Endothelial cell (in vitro differentiated cells): ENCODE measurements around the gene TEX9. TPM values are rescaled to one million over a fixed set of nuclear protein-coding genes. Genes with fewer than 3 reads are reported as not detected.

ENCODE experiments used
- DNase-seq: peaks from one replicate; pipeline ENCODE4 v3.0.0; 2021; ENCODE audit warnings: low spot score
- H3K27ac Mint-ChIP-seq: one replicate; pipeline ENCODE4 v1.8.0; 2021; ENCODE audit warnings: mixed read lengths, inconsistent platforms; ENCODE audit not compliant: unreplicated experiment
- H3K27me3 Mint-ChIP-seq: one replicate; pipeline ENCODE4 v1.8.0; 2021; ENCODE audit warnings: mild to moderate bottlenecking, moderate library complexity, mixed read lengths, inconsistent platforms; ENCODE audit not compliant: unreplicated experiment
- H3K36me3 Mint-ChIP-seq: one replicate; pipeline ENCODE4 v1.8.0; 2021; ENCODE audit warnings: mild to moderate bottlenecking, low read depth, mixed read lengths, inconsistent platforms; ENCODE audit not compliant: unreplicated experiment
- H3K4me1 Mint-ChIP-seq: one replicate; pipeline ENCODE4 v1.8.0; 2021; ENCODE audit warnings: mild to moderate bottlenecking, mixed read lengths, inconsistent platforms; ENCODE audit not compliant: unreplicated experiment
- H3K4me3 Mint-ChIP-seq: one replicate; pipeline ENCODE4 v1.8.0; 2021; ENCODE audit warnings: mild to moderate bottlenecking, mixed read lengths, inconsistent platforms; ENCODE audit not compliant: unreplicated experiment
- H3K9me3 Mint-ChIP-seq: one replicate; pipeline ENCODE4 v1.8.0; 2021; ENCODE audit warnings: mixed read lengths, inconsistent platforms; ENCODE audit not compliant: unreplicated experiment
- total RNA-seq: library from RNA; stranded (reverse); fragmentation: NEBNext Ultra II Directional; extraction: Animal tissue kit (Norgen Biotek cat#: 25700); gene quantifications from one replicate; pipeline ENCODE4 v1.2.1, GENCODE V29; 2021; ENCODE audit not compliant: unreplicated experiment
- TF ChIP-seq, protein P1 (sequence below): fragments of 200-600 bp; sonication (generic); IDR thresholded peaks from one replicate; pipeline ENCODE4 v1.5.0; 2021; ENCODE audit warnings: antibody characterized with exemption; ENCODE audit not compliant: unreplicated experiment

The TEX9 gene
- total RNA-seq, 1 donor from 2014 or later: 12.8 TPM

DNA sequence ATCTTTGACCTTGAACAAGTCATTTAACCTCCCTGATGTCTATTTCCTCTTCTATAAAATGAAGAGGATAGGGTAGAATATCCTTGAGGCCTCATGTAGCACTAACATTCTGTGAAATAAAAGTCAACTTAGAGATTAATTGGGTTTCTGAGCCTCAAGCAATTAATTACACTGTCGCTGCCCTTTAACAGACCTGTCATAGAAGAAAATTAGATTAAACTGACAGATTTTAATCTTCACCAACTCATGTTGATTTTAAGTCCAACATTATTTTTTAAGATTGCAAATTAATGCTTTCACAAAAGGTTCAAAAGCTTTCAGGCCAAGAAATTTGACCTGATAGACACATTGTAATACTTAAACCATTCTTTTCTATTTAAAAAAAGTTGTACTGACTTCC, 107.8 kb downstream of the TEX9 start:
- TF ChIP-seq, protein P1, sequence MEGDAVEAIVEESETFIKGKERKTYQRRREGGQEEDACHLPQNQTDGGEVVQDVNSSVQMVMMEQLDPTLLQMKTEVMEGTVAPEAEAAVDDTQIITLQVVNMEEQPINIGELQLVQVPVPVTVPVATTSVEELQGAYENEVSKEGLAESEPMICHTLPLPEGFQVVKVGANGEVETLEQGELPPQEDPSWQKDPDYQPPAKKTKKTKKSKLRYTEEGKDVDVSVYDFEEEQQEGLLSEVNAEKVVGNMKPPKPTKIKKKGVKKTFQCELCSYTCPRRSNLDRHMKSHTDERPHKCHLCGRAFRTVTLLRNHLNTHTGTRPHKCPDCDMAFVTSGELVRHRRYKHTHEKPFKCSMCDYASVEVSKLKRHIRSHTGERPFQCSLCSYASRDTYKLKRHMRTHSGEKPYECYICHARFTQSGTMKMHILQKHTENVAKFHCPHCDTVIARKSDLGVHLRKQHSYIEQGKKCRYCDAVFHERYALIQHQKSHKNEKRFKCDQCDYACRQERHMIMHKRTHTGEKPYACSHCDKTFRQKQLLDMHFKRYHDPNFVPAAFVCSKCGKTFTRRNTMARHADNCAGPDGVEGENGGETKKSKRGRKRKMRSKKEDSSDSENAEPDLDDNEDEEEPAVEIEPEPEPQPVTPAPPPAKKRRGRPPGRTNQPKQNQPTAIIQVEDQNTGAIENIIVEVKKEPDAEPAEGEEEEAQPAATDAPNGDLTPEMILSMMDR: no peak
- Mint-ChIP-seq H3K36me3 (no peaks in the 10 kb centered on the region), H3K27ac (no peak overlapping the region), H3K9me3 (no peaks in the 10 kb centered on the region), H3K4me3 (no peak overlapping the region), H3K4me1 (peaks cover 7% of the 10 kb centered on the region), H3K27me3 (peaks cover 1% of the 10 kb centered on the region)
- no peak for DNase-seq

DNA sequence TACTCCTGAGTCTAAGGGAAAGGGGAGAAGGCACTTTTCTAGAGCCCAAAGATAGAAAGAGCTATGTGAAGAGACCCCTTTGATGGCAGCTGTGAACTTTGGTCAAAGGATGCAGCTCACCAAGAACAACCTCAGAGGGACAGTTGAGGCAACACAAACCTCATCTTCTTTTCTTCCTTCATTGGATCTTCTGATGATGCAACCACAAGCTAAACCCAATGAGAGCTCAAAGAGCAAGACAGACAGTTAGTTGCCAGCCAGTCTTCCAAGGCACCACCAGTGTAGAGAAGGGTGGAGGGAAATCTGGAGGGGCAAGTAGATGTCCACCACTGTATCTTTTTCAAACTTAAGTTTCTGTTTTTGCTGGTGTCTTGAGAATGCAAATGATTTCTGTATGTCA, 110.1 kb downstream of the TEX9 start:
- Mint-ChIP-seq H3K4me1 (no peaks in the 10 kb centered on the region), H3K4me3 (no peak overlapping the region), H3K27me3 (peaks cover 1% of the 10 kb centered on the region), H3K9me3 (no peaks in the 10 kb centered on the region), H3K27ac (no peak overlapping the region), H3K36me3 (no peaks in the 10 kb centered on the region)
- TF ChIP-seq, protein P1: no peak
- DNase-seq: no peak

Other genes with a start within 250 kb of the TEX9 start
- 37.7 TPM for gene RFX7, start 121.5 kb upstream of the TEX9 start, total RNA-seq
- gene MNS1, start 99.7 kb downstream of the TEX9 start, total RNA-seq: 1.9 TPM